Spleen (tissue), 11 donors: ENCODE results near the gene APOL4. TPM values are rescaled to one million over a fixed set of nuclear protein-coding genes. Genes with fewer than 3 reads are reported as not detected.
"Not testable (repeated sequence)": the region's sequence is repeated elsewhere in the genome, so short reads cannot be mapped to it uniquely, and the experiment has no call there.

Experiments used
- DNase-seq: peaks from one replicate; pipeline ENCODE4 v3.0.0-alpha.2; 2020
- H3K27ac ChIP-seq, 8 donors: fragments of 200-600 bp; sonication (generic) in 7 of 8; 1 replicate in 4 of 8; 2 replicates in 4 of 8; pipeline versions ENCODE4 v1.5.0 to v1.8.0; 2016 to 2021; ENCODE audit warnings: inconsistent platforms in 4 of 8, mild to moderate bottlenecking in 4 of 8, moderate library complexity in 1 of 8
- H3K27me3 ChIP-seq, 7 donors: fragments of 200-600 bp; sonication (generic) in 6 of 7; replicated peaks in 1 of 7; 1 replicate in 4 of 7; 2 replicates in 3 of 7; pipeline versions ENCODE4 v1.5.0 to v1.8.0; 2016 to 2021; ENCODE audit warnings: inconsistent platforms in 3 of 7, mild to moderate bottlenecking in 1 of 7
- H3K36me3 ChIP-seq, 6 donors: fragments of 200-600 bp; sonication (generic) in 5 of 6; 1 replicate in 4 of 6; 2 replicates in 2 of 6; pipeline versions ENCODE4 v1.5.0 to v1.8.0; 2016 to 2021; ENCODE audit warnings: inconsistent platforms in 2 of 6
- H3K4me1 ChIP-seq, 6 donors: fragments of 200-600 bp; sonication (generic) in 5 of 6; 1 replicate in 3 of 6; 2 replicates in 3 of 6; pipeline versions ENCODE4 v1.5.0 to v1.8.0; 2016 to 2021; ENCODE audit warnings: inconsistent platforms in 3 of 6
- H3K4me3 ChIP-seq, 8 donors: fragments of 200-600 bp; sonication (generic) in 7 of 8; 1 replicate in 4 of 8; 2 replicates in 4 of 8; pipeline versions ENCODE4 v1.5.0 to v1.8.0; 2016 to 2021; ENCODE audit warnings: inconsistent platforms in 4 of 8, mild to moderate bottlenecking in 4 of 8, moderate library complexity in 2 of 8
- H3K9me3 ChIP-seq, 8 donors: fragments of 200-600 bp; sonication (generic) in 7 of 8; 1 replicate in 4 of 8; 2 replicates in 4 of 8; pipeline versions ENCODE4 v1.5.0 to v1.8.0; 2016 to 2021; ENCODE audit warnings: inconsistent platforms in 4 of 8
- POLR2A ChIP-seq, 3 donors: fragments of 450-650 bp; IDR thresholded peaks; one replicate each; pipeline ENCODE4 v1.5.1; 2017; ENCODE audit warnings: antibody characterized with exemption in 3 of 3, mild to moderate bottlenecking in 1 of 3
- POLR2AphosphoS5 ChIP-seq, 3 donors: sonication (generic); formaldehyde crosslinking; IDR thresholded peaks; one replicate each; pipeline ENCODE4 v1.5.1; 2017; ENCODE audit warnings: antibody characterized with exemption in 3 of 3
- WGBS, 5 donors: extraction: QIAGEN DNeasy Blood & Tissue Kit in 3 of 5; methylation state at CpG; one replicate each; pipeline versions ENCODE4 v1.1.5 to v1.1.7; 2013 to 2018; 5-methylcytosine and 5-hydroxymethylcytosine counted together
- intact Hi-C: fragments of 100-400 bp; cut with DNase I; formaldehyde crosslinking; loops from one replicate; pipeline ENCODE4 v1.15.0; 2023; ENCODE audit warnings: low total_unique reads
- polyA plus RNA-seq, 3 donors: library from polyadenylated mRNA; stranded (reverse); fragments of 200-250 nt; gene quantifications; one replicate each; pipeline ENCODE4 v1.2.1, GENCODE V29; 2013
- total RNA-seq, 7 donors: library from RNA; depleted of rRNA in 3 of 7; stranded (reverse); fragments of >200 nt in 3 of 7; fragmentation: NEBNext Ultra II Directional in 4 of 7; extraction: Animal tissue kit (Norgen Biotek cat#: 25700) in 4 of 7; gene quantifications; one replicate each; pipeline versions ENCODE4 v1.1.0 to v1.2.1, GENCODE V29; 2016 to 2021
- TF ChIP-seq, protein P1 (sequence below), 11 experiments: fragments of 200-600 bp in 7 of 11; fragments of 450-650 bp in 4 of 11; sonication (generic) in 4 of 11; IDR thresholded peaks in 8 of 11; conservative IDR thresholded peaks in 3 of 11; 1 replicate in 7 of 11; 2 replicates in 4 of 11; pipeline versions ENCODE4 v1.4.0 to v1.8.0; 2016 to 2021; ENCODE audit warnings: antibody characterized with exemption in 11 of 11, inconsistent platforms in 4 of 11, mild to moderate bottlenecking in 1 of 11
- donor health status: healthy with polysubstance abuse.
- donor health status: DM: no; HTN: no; CAD: no; lungs with moderate emphysema.
- donor health status: DM: no; HTN: no; CAD: no.
- donor health status: Bipolar disorder and iron deficiency.
- donor health status: healthy.
- donor health status: DM: no; HTN: no; CAD: no.
- donor health status: DM: yes; HTN: yes; CAD: no.

APOL4 gene
- total and polyA plus RNA-seq, 10 donors = 2.5 to 14.4 (median 3.9) TPM; not detected in 1

DNA sequence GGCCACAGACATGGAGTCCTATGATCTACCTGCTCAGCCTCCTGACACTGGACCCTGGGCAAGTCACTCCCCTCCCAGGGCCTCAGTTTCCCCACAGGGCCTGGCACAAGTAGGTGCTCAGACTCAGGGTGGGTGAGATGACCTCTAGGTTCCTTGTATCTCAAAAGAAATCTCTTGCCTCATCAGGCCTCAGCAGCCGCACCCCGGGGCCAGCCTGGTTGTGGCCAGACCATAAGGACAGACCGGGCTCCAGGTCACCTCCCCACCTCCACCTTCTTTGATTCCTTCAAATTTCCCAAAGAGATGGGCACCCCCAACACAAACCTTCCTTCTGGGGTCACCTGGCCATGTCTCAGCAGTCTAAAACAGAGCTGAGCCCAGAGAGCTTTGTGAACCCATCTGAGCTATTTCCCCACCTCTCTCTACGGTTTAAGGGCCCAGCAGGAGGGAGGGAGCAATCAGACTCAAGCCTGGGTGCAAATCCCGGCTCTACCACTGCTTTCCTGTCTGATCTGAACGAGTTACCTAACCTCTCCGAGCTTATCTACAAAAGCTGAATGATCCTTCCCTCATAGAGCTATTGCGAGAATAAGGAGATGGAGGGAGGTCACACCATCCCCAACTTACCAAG lies 2.5 kb upstream of the APOL4 start:
- no peak for DNase-seq
- Histone ChIP-seq H3K27me3 (no peaks in the 10 kb centered on the region), H3K27ac (no peak overlapping the region), H3K4me3 (peak overlapping the region in 1 of 8 donors; percentile 15), H3K9me3 (peaks cover 0 to 6% (median 0%) of the 10 kb centered on the region in 8 donors), H3K36me3 (no peaks in the 10 kb centered on the region), H3K4me1 (peaks cover 0 to 17% (median 5%) of the 10 kb centered on the region in 6 donors)
- intact Hi-C loops = no loop called here
- no peak for TF ChIP-seq POLR2AphosphoS5 (IDR thresholded peaks at IDR 0.05)
- no peak for TF ChIP-seq POLR2A (IDR thresholded peaks at IDR 0.05)
- TF ChIP-seq, protein P1, sequence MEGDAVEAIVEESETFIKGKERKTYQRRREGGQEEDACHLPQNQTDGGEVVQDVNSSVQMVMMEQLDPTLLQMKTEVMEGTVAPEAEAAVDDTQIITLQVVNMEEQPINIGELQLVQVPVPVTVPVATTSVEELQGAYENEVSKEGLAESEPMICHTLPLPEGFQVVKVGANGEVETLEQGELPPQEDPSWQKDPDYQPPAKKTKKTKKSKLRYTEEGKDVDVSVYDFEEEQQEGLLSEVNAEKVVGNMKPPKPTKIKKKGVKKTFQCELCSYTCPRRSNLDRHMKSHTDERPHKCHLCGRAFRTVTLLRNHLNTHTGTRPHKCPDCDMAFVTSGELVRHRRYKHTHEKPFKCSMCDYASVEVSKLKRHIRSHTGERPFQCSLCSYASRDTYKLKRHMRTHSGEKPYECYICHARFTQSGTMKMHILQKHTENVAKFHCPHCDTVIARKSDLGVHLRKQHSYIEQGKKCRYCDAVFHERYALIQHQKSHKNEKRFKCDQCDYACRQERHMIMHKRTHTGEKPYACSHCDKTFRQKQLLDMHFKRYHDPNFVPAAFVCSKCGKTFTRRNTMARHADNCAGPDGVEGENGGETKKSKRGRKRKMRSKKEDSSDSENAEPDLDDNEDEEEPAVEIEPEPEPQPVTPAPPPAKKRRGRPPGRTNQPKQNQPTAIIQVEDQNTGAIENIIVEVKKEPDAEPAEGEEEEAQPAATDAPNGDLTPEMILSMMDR (IDR thresholded peaks at IDR 0.05 in 8 of 11, conservative IDR thresholded peaks at IDR 0.05 in 3 of 11) = no peak
- 72 to 81% (median 79%) methylated on average over 8 of the region's 8 CpGs for WGBS, 5 donors

DNA sequence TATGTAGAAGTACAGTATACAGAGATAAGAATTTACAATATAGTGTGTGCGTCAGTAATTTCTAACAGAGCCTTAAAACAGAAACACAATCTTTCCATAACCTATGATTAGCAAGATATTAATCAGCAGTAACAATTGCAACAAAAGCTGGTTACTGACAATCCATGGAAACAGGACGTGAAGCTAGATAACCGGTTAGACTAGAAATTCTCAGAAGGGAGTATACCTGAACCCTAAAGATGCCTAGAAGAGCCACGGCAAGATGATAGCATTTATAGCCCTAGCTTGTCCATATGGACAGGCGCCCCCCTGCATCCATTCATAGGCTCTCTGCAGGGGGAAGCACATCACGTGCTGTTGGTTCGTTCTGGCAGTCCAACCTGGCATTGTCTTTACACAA lies 1.8 kb upstream of the APOL4 start:
- H3K4me1 ChIP-seq = peaks cover 0 to 16% (median 5%) of the 10 kb centered on the region in 6 donors
- H3K27me3 ChIP-seq, intact Hi-C loops, DNase-seq, H3K4me3 ChIP-seq, H3K27ac ChIP-seq, H3K36me3 ChIP-seq, H3K9me3 ChIP-seq: not testable (repeated sequence)
- 85 to 97% (median 87%) methylated on average over 7 of the region's 7 CpGs for WGBS, 5 donors

DNA sequence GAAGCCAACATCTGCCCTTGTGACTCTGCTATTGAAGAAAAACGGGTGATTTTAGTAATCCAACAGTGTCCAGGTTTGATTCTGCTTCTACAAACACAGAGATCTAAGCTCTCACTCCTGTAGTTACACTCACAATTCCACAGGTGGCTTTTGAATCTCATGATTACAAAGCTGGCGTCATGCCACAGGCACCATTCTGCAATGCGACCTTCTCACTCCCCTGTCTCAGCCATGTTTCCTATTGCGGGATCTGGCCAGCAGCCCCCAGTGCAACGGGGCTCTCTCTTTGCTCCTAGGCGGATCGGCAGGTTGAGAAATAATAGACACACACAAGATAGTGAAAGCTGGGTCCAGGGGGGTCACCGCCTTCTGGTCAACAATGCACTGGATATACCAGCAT lies 1.3 kb upstream of the APOL4 start:
- H3K36me3 ChIP-seq, intact Hi-C loops, H3K27ac ChIP-seq, H3K27me3 ChIP-seq, DNase-seq, H3K9me3 ChIP-seq, H3K4me3 ChIP-seq: not testable (repeated sequence)
- H3K4me1 ChIP-seq = peaks cover 0 to 16% (median 7%) of the 10 kb centered on the region in 6 donors
- WGBS, 5 donors = 53 to 75% (median 69%) methylated on average over 8 of the region's 8 CpGs

DNA sequence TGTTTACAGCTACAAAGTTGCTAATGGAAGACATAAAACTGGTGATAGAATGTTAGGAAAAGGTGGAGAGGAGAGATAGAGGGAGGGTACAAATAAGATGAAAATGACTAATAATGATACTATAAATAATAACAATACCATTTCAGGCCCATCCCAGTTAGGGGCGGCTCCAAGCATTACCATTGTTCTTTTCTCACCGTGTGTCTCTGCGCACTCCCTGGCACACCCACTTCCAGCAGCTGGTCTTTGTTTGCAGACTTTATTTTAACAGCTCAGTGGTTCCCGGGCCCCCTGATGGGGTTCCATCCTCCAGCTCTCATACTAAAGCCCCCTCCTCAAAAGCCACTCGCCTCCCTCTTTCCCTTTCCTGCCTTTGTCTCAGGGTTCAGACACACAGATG lies 584 bp downstream of the APOL4 start:
- H3K9me3 ChIP-seq, H3K27me3 ChIP-seq, DNase-seq, H3K36me3 ChIP-seq, intact Hi-C loops: not testable (repeated sequence)
- H3K27ac ChIP-seq = peak overlapping the region in 2 of 8 donors; percentile 34 to 58
- 63 to 94% (median 79%) methylated on average over 1 of the region's 5 CpGs; no CpG with 5 or more reads in 1 of the 5 donors for WGBS, 5 donors
- H3K4me3 ChIP-seq = peak overlapping the region in 1 of 8 donors; percentile 7
- peaks cover 5 to 30% (median 23%) of the 10 kb centered on the region in 6 donors for H3K4me1 ChIP-seq

DNA sequence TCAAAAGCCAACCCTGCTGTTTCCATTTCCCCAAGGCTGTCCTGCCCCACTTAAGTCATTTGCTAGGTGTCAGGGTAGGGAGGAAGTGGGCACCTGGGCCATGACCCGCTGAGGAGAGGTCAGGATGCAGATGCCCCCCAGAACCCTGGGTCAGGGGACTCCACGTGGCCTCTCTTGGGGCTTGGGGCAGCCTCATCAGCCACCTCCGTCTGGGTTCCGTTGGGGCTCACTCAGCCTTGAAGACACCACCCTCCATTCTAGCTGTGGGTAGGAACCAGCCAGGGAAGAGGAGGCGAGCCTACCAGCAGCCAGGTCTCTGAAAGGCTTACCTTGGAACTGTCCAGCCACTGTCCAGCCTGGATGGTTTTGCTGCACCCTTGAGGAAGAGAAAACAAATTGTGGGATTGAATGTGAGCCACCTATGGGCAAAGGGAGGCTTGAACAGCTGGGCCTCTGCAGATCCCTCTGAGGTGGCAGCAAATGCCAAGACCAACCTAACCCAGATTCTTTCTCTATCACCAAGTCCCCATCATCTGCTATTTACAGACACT lies 2.5 kb downstream of the APOL4 start:
- DNase-seq = no peak
- TF ChIP-seq POLR2AphosphoS5 (IDR thresholded peaks at IDR 0.05) (no peak), POLR2A (IDR thresholded peaks at IDR 0.05) (no peak)
- TF ChIP-seq, protein P1 (IDR thresholded peaks at IDR 0.05 in 8 of 11, conservative IDR thresholded peaks at IDR 0.05 in 3 of 11) = no peak
- WGBS, 5 donors = 56 to 73% (median 59%) methylated on average over 4 to 5 of the region's 5 CpGs
- Histone ChIP-seq H3K27me3 (no peaks in the 10 kb centered on the region), H3K4me1 (peaks cover 5 to 37% (median 27%) of the 10 kb centered on the region in 6 donors), H3K4me3 (no peak overlapping the region), H3K9me3 (no peaks in the 10 kb centered on the region), H3K36me3 (no peaks in the 10 kb centered on the region), H3K27ac (no peak overlapping the region)
- intact Hi-C loops = loop anchor here (10.0 kb wide), 1 partner anchor 76 kb away; no protein-coding TSS in a partner anchor
